BJ (cell line): ENCODE measurements around the gene GPR137B. TPM values are rescaled to one million over a fixed set of nuclear protein-coding genes. Genes with fewer than 3 reads are reported as not detected.

Experiments
- CTCF ChIA-PET: fragments of 350-600 bp; formaldehyde crosslinking; extraction: SDS; loops from one replicate; lab custom pipeline; 2021; ENCODE audit warnings: antibody characterized with exemption, inconsistent platforms; lab: Yijun Ruan, JAX
- POLR2A ChIA-PET: fragments of 300-600 bp; sonication (Branson Sonifier 250); formaldehyde crosslinking; extraction: SDS; loops from one replicate; lab custom pipeline; 2021; ENCODE audit warnings: antibody characterized with exemption; lab: Charles Lee
- DNase-seq: peaks from one replicate; pipeline ENCODE4 v3.0.0-alpha.2; 2011; ENCODE audit warnings: low read depth
- H3K27me3 ChIP-seq: 2 replicates; pipeline ENCODE4 v1.6.0; 2011; ENCODE audit warnings: low read length; ENCODE audit not compliant: control insufficient read depth, insufficient read depth
- H3K36me3 ChIP-seq: 2 replicates; pipeline ENCODE4 v1.5.1; 2011; ENCODE audit warnings: low read length; ENCODE audit not compliant: control insufficient read depth, insufficient read depth
- H3K4me3 ChIP-seq: 2 replicates; pipeline ENCODE4 v1.5.1; 2011; ENCODE audit warnings: low read depth, mild to moderate bottlenecking, control low read depth, low read length
- polyA plus RNA-seq: library from polyadenylated mRNA; depleted of rRNA; stranded (reverse); fragments of >200 nt; gene quantifications from 2 replicates; pipeline ENCODE4 v1.2.3, GENCODE V29; 2011
- TF ChIP-seq, protein P1 (sequence below): IDR thresholded peaks from 2 replicates; pipeline ENCODE4 v1.5.1; 2011; ENCODE audit warnings: low read depth, mild to moderate bottlenecking, control low read depth, inconsistent platforms, low read length, moderate library complexity; ENCODE audit not compliant: insufficient read depth

The GPR137B gene
- polyA plus RNA-seq, 1 experiment, result 7.8 TPM

DNA sequence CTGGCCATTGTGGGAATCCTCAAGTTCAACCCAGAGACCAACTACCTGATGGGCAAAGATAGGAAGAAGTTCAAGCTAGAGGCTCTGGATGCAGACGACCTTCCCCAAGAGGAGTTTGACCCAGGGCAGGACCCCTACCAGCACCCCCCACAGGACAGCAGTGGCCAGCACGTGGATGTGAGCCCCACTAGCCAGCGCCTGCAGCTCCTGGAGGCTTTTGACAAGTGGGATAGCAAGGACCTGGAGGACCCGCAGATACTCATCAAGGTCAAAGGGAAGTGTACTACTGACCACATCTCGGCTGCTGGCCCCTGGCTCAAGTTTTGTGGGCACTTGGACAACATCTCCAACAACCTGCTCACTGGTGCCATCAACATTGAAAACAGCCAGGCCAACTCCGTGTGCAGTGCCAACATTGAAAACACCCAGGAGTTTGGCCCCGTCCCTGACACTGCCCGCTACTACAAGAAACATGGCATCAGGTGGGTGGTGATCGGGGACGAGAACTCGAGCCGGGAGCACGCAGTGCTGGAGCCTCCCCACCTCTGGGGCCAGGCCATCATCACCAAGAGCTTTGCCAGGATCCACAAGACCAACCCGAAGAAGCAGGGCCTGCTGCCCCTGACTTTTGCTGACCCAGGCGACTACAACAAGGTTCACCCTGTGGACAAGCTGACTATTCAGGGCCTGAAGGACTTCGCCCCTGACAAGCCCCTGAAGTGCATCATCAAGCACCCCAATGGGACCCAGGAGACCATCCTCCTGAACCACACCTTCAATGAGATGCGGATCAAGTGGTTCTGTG is 30.6 kb upstream of the GPR137B start:
- no peaks in the 10 kb centered on the region for H3K36me3 ChIP-seq
- no peak for DNase-seq
- no peak overlapping the region for H3K4me3 ChIP-seq
- TF ChIP-seq, protein P1, sequence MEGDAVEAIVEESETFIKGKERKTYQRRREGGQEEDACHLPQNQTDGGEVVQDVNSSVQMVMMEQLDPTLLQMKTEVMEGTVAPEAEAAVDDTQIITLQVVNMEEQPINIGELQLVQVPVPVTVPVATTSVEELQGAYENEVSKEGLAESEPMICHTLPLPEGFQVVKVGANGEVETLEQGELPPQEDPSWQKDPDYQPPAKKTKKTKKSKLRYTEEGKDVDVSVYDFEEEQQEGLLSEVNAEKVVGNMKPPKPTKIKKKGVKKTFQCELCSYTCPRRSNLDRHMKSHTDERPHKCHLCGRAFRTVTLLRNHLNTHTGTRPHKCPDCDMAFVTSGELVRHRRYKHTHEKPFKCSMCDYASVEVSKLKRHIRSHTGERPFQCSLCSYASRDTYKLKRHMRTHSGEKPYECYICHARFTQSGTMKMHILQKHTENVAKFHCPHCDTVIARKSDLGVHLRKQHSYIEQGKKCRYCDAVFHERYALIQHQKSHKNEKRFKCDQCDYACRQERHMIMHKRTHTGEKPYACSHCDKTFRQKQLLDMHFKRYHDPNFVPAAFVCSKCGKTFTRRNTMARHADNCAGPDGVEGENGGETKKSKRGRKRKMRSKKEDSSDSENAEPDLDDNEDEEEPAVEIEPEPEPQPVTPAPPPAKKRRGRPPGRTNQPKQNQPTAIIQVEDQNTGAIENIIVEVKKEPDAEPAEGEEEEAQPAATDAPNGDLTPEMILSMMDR, result no peak
- H3K27me3 ChIP-seq, result no peaks in the 10 kb centered on the region
- ChIA-PET CTCF (interaction anchor here (0.6 to 2.5 kb wide), 4 partner anchors 14 to 340 kb away, joined by 3 to 7 read pairs (median 4); no protein-coding TSS in a partner anchor), POLR2A (no interaction called here)

DNA sequence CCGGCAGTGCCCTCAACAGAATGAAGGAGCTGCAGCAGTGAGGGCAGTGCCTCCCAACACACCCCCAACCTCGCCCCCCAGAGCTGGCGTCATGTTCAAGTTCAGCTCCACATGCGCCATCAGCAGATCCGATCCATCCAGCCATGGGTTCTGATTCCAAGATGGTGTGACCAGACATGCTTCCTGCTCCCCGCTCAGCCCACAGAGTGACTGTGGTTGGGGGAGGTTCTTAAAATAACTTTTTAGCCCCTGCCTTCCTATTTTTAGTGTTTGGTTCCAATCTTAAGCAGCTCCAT is 30.1 kb upstream of the GPR137B start:
- Histone ChIP-seq H3K36me3 (no peaks in the 10 kb centered on the region), H3K4me3 (no peak overlapping the region), H3K27me3 (no peaks in the 10 kb centered on the region)
- TF ChIP-seq, protein P1, result no peak
- ChIA-PET CTCF (interaction anchor here (0.9 to 2.5 kb wide), 3 partner anchors 8 to 340 kb away, joined by 3 to 7 read pairs (median 4); no protein-coding TSS in a partner anchor), POLR2A (no interaction called here)
- no peak for DNase-seq

DNA sequence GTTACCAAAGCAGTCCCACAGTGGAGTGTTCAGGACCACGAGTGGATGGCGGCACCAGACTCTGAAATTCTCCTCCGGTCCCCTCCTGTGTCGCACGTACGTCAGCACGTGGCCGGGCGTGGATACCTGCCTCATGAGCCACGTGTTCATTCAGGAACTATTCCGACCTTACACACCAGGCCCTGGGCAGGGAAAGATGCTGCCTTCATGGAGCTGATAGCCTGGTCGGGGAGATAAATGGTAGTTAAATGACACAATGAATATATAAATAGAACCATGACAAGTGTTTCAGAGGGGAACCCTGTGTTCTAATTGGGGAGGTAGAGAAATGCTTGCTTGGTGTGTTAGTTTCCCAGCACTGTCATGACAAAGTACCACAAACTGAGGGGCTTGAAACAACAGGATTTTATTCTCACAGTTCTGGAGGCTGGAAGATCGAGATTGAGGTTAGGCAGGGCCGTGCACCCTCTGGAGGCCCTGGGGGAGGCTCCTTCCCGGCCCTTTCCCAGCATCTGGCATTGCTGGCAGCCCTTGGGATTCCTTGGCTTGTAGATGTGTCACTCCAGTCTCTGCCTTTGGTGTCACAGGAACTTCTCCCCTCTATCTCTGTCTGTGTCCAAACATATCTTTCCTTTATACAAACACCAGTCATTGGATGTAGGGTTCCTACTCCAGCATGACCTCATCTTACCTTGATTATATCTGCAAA is 28.9 kb upstream of the GPR137B start:
- ChIA-PET CTCF (interaction anchor here (1.5 to 2.5 kb wide), 3 partner anchors 9 to 377 kb away, joined by 4 to 7 read pairs (median 4); no protein-coding TSS in a partner anchor), POLR2A (no interaction called here)
- Histone ChIP-seq H3K4me3 (no peak overlapping the region), H3K36me3 (no peaks in the 10 kb centered on the region), H3K27me3 (no peaks in the 10 kb centered on the region)
- TF ChIP-seq, protein P1, result no peak
- no peak for DNase-seq

DNA sequence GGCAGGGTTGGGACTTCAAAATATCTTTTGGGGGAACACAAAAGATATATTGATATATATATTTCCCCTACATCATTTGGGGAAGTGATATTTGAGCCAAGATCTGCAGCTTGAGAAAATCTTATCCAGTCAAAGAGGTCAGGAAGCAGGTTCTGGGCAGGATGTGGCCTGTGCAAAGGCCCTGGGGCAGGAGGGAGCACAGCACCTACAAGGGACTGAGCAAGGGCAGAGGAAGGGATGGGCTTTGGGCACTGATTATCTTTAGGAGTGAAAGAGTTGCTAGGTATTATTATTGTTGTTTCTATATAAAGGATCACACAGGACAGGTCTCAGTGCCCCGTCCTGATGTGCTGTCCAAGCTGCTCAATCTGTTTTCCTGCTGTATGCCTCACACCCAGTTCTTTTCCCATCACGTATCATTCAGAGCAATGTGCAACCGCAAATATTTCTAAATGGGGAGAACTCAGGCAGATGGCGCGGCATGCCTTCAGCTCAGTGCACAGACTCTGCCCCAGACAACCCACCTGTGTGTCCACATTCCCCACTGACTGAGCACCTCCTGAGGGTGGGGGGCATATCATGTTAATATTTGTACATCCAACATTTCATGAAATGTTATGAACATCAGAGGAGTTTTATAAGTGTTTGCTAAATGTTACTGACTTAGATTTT is 28.1 kb upstream of the GPR137B start:
- no peak overlapping the region for H3K4me3 ChIP-seq
- H3K36me3 ChIP-seq, result no peaks in the 10 kb centered on the region
- no peak for DNase-seq
- H3K27me3 ChIP-seq, result no peaks in the 10 kb centered on the region
- TF ChIP-seq, protein P1, result no peak
- CTCF ChIA-PET, result interaction anchor here (1.5 kb wide), 1 partner anchor 376 kb away, joined by 4 read pairs; no protein-coding TSS in a partner anchor
- POLR2A ChIA-PET, result no interaction called here

GRCh38 chr1:236117710-236118109 is 24.6 kb upstream of the GPR137B start:
- POLR2A ChIA-PET, result no interaction called here
- no peaks in the 10 kb centered on the region for H3K36me3 ChIP-seq

More at GRCh38 chr1:236117710-236118109, 24.6 kb upstream of the GPR137B start:
- DNase-seq, result no peak
- TF ChIP-seq, protein P1, result no peak
- H3K4me3 ChIP-seq, result no peak overlapping the region
- no peaks in the 10 kb centered on the region for H3K27me3 ChIP-seq
- CTCF ChIA-PET, result no interaction called here
